DMS153 treated with DMSO at 0.1 percent for 48 hours (cell line): ENCODE data around the gene RSPRY1.
A peak's percentile ranks its signal among the peaks of the same experiment; 100 is the strongest.

Source experiments
- DNase-seq: peaks from one replicate; lab custom pipeline; 2025; ENCODE audit not compliant: unreplicated experiment; lab: John Stamatoyannopoulos, UW

RSPRY1 gene

GRCh38 chr16:57216968-57217367 lies 30.8 kb downstream of the RSPRY1 start:
- no peak for DNase-seq

DNA sequence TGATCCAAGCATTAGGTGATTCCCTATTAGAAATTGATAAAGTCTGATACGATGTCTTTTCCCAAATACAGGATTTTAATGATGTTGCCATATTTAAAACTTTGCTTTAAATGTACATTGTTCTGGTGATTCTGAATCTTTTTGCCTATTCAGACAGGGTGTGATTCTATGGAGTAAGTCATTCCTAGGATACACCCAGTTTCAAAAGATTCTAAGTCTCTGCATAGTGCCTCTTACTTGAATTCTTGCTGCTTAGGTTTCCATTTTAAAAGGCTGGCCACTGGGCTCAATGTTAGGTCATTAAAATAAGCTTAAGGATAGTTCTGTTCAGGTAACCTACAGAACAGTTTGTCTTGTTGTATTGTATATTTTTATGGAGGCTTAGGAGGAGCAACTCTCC lies 36.9 kb downstream of the RSPRY1 start:
- no peak for DNase-seq

- no peak for DNase-seq
These were observed 38.7 kb downstream of the RSPRY1 start for GRCh38 chr16:57224651-57225335.

GRCh38 chr16:57225978-57226377 lies 39.8 kb downstream of the RSPRY1 start:
- no peak for DNase-seq

DNA sequence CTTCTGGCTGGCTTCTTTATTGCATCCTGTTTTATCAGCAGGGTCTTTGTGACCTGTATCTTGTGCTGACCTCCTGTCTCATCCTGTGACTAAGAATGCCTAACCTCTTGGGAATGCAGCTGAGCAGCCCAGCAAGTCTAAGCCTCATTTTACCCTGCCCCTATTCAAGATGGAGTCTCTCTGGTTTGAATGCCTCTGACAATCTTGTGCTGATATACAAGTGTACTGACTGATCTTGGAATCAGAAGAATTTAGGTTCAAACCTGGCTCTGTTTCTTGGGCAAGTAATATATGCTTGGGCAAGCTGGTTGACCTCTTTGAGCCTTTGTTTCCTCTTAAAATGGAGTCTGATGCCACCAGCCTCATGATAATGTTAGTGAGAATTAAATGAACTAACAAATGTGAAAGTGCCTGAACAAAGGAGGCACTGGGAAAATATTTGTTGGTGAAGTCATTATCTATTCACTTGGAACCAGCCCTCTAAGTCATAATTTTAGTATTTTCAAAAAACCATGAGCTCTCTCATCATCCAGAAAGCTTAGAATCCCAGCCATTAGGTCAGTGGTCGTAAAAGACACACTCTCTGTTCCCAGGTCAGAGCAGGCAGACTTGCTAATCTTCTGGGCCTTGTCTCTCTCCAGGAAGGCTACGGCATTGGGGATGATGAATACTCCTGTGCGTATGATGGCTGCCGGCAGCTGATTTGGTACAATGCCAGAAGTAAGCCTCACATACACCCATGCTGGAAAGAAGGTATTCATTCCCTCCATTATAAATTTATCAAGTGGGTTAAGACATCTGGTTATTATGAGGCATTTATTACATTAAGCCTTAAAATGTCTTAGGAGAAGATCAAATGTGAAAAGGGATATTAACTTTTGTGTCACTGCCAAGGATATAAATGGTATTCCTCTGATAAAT lies 40.8 kb downstream of the RSPRY1 start:
- no peak for DNase-seq

DNA sequence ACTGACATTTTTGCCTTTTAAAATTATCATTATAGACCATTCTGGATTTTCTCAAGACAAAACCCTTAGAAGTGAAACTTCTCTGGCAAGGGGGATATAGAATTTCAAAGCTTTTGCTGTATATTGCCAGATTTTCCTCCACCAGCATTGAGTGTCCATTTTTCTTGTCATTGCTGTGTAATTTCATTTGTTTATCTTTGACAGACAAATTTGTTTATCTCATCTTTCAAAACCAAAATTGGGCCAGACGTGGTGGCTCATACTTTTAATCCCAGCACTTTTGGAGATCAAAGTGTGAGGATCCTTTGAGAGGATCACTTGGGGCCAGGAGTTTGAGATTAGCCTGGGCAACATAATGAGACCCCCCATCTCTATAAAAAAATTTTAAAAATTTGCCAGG lies 43.0 kb downstream of the RSPRY1 start:
- DNase-seq, result no peak

DNA sequence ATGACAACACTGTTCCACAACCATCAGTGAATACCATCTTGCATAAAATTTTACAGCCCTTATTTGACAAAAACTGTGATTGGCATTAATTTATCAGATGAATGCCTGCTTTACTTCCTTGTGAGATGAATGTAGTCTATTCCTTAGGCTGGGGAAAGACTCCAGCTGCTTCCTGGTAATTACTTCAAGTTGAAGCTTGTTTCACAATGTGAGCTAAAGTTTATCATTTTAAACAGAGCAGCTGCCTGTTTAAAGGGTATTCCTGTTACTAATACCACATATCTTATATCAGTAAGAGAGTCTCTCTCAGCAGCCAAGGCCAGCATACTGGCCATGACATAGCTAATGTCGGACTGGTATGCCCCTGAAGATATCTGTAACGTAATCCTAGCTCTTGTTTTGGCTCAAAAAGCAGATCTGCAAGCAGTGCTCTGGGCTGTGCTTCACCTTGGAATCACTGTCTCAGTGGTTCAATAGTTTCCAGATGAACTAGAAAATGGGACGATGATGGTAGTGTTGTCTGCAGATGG lies 45.8 kb downstream of the RSPRY1 start:
- no peak for DNase-seq

GRCh38 chr16:57233944-57234706 lies 48.0 kb downstream of the RSPRY1 start:
- no peak for DNase-seq

GRCh38 chr16:57234707-57235092 lies 48.6 kb downstream of the RSPRY1 start:
- peak; percentile 17 for DNase-seq

- DNase-seq, result peak; percentile 86
These were observed 49.2 kb downstream of the RSPRY1 start for GRCh38 chr16:57235128-57236021.

GRCh38 chr16:57236022-57236350 lies 49.9 kb downstream of the RSPRY1 start:
- no peak for DNase-seq

GRCh38 chr16:57238682-57239081 lies 52.6 kb downstream of the RSPRY1 start:
- no peak for DNase-seq

GRCh38 chr16:57239107-57239506 lies 53.0 kb downstream of the RSPRY1 start:
- DNase-seq, result no peak

DNA sequence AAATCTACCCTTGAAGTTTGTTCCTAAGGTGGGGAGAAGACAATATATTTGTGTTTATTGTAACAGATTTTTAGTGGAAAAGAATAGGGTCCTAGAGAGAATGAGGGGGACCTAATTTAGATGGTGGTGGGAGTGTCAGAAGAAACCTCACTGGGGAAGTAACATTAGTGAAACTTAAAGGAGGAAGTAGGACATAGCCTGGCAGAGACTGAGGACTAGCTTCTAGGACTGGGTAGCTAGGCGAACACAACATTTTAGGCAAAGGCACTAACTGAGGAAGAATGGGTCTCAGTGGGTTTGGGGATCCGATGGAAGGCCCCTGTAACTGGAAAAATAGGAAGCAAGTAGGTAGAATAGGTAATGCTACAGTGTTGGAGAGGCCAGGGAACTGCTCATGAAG lies 54.7 kb downstream of the RSPRY1 start:
- DNase-seq, result no peak

DNA sequence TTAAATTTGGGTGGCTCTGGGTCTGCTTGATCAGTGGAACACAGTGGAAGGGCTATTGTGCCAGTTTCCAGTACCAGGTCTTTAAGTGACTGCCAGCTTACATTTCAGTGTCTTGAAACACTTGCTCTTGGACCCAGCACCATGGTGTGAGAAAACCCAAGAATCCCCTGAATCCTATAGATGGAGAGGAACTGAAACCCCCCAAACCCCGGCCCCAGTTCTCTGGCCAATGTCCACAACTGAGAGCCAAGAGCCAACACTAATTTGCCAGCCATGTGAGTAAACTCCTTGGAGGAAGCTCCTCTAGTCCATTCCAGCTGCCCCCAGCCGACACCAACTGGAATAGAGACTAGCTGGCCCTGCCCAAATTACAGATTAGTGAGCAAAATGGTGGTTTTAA lies 56.5 kb downstream of the RSPRY1 start:
- DNase-seq, result no peak

GRCh38 chr16:57244463-57244766 lies 58.3 kb downstream of the RSPRY1 start:
- no peak for DNase-seq

GRCh38 chr16:57244767-57245471 lies 58.8 kb downstream of the RSPRY1 start, which contains the start of gene ARL2BP:
ARL2BP (plus strand) TSS chr16:57245259; CDS start chr16:57245368, 109 bp downstream.
- DNase-seq, result peak; percentile 92

DNA sequence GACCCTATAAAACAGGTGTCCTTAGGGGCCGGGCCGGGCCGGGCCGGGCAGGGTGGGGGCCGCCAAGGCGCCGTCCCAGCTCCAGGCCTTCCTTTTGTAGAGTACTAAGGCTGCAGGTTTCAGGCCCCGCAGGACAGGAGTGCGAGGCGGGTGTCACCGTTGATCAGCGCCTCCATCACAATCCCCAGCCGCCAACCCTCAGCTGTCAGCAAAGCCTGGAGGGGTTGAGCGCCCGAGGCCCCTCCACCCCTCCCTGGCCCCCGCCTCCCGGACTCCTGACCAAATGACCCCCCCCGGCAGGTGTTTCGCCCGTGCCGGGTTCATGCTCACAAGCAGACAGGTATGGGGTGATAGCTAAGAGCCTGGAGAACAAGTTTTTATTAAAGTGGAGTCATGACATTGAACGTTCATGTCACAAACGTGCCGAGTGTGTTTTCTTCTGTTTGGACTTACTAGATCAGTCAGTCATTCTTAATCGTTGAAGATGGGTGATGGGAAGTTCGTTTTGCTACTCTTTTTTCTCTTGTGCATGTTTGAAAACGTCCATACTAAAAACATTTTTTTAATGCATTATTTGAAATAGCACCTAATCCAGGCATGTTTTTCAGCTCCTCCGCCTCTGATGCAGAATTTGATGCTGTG lies 59.5 kb downstream of the RSPRY1 start:
- no peak for DNase-seq

DNA sequence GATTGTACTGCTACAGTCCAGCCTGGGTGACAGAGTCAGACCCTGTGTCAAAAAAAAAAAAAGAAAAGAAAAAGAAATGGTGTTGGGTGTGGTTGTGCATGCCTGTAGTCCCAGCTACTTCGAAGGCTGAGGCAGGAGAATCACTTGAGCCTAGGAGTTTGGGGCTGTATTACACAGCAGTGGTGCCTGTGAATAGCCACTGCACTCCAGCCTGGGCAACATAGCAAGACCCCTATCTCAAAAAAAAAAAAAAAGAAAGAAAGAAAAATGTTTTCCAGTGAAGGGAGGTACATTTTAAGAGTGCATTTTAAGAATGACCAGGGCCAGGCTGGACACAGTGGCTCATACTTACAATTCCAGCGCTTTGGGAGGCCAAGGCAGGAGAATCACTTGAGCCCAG lies 65.2 kb downstream of the RSPRY1 start:
- no peak for DNase-seq
